HCT116 (cell line): ENCODE results near the gene CLASP1.

ENCODE experiments used
- CTCF ChIP-seq, 3 experiments: fragments of 200-600 bp in 1 of 3; sonication (generic) in 1 of 3; IDR thresholded peaks in 2 of 3; conservative IDR thresholded peaks in 1 of 3; 2 replicates each; pipeline ENCODE4 v1.5.1; 2012 to 2017; ENCODE audit warnings: low read depth in 2 of 3, low read length in 2 of 3, antibody characterized with exemption in 1 of 3, borderline replicate concordance in 1 of 3, control low read depth in 1 of 3, mild to moderate bottlenecking in 1 of 3, mixed read lengths in 1 of 3, mixed run types in 1 of 3, moderate library complexity in 1 of 3; ENCODE audit not compliant: insufficient read depth in 1 of 3
- RAD21 ChIP-seq: IDR thresholded peaks from 2 replicates; pipeline ENCODE4 v1.6.1; 2012; ENCODE audit warnings: low read depth, mild to moderate bottlenecking
- REST ChIP-seq: IDR thresholded peaks from 2 replicates; pipeline ENCODE4 v1.6.1; 2012; ENCODE audit warnings: low read depth
- SRF ChIP-seq: IDR thresholded peaks from 2 replicates; pipeline ENCODE4 v1.6.1; 2012; ENCODE audit warnings: low read depth
- TF ChIP-seq, protein P1 (sequence below): IDR thresholded peaks from 2 replicates; pipeline ENCODE4 v1.6.1; 2012

DNA sequence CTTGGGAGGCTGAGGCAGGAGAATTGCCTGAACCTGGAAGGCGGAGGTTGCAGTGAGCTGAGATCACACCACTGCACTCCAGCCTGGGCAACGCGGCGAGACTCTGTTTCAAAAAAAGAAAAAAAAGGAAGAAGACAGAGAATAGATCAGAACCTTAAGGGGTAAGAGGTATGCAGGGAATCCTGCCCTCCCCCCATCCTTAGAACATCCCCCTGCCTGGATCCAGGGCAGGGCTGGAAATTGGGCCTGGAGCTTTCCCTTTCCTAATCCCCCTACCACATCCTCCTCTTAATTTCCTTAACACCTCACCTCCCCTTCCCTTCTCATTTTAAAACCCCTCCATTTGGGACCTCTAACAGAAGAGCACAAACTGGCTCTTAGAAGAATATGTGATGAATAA is 62.1 kb downstream of the CLASP1 start:
- no peak for TF ChIP-seq CTCF (IDR thresholded peaks at IDR 0.05 in 2 of 3, conservative IDR thresholded peaks at IDR 0.05 in 1 of 3; ENCODE audit: borderline replicate concordance in 1 of 3, insufficient read depth in 1 of 3, low read depth in 2 of 3, low read length in 2 of 3)
- no peak for TF ChIP-seq RAD21
- TF ChIP-seq, protein P1, sequence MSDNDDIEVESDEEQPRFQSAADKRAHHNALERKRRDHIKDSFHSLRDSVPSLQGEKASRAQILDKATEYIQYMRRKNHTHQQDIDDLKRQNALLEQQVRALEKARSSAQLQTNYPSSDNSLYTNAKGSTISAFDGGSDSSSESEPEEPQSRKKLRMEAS: no peak
- no peak for TF ChIP-seq REST
- no peak for TF ChIP-seq SRF
